Ishikawa (cell line): ENCODE measurements around the gene CFAP97.
A peak's percentile ranks its signal among the peaks of the same experiment; 100 is the strongest.

ENCODE experiments used
- CEBPB ChIP-seq: IDR thresholded peaks from 2 replicates; pipeline ENCODE4 v1.6.1; 2012
- CREB1 ChIP-seq: IDR thresholded peaks from 2 replicates; pipeline ENCODE4 v1.6.1; 2012; ENCODE audit warnings: low read depth
- EP300 ChIP-seq: IDR thresholded peaks from 2 replicates; pipeline ENCODE4 v1.6.1; 2012; ENCODE audit warnings: borderline replicate concordance
- FOXM1 ChIP-seq: IDR thresholded peaks from 2 replicates; pipeline ENCODE4 v1.6.1; 2012; ENCODE audit warnings: low read depth, borderline replicate concordance
- RAD21 ChIP-seq: IDR thresholded peaks from 2 replicates; pipeline ENCODE4 v1.6.1; 2012; ENCODE audit warnings: low read depth
- TAF1 ChIP-seq: IDR thresholded peaks from 2 replicates; pipeline ENCODE4 v1.6.1; 2012; ENCODE audit warnings: low read depth, mild to moderate bottlenecking
- TEAD4 ChIP-seq: IDR thresholded peaks from 2 replicates; pipeline ENCODE4 v1.6.1; 2012

DNA sequence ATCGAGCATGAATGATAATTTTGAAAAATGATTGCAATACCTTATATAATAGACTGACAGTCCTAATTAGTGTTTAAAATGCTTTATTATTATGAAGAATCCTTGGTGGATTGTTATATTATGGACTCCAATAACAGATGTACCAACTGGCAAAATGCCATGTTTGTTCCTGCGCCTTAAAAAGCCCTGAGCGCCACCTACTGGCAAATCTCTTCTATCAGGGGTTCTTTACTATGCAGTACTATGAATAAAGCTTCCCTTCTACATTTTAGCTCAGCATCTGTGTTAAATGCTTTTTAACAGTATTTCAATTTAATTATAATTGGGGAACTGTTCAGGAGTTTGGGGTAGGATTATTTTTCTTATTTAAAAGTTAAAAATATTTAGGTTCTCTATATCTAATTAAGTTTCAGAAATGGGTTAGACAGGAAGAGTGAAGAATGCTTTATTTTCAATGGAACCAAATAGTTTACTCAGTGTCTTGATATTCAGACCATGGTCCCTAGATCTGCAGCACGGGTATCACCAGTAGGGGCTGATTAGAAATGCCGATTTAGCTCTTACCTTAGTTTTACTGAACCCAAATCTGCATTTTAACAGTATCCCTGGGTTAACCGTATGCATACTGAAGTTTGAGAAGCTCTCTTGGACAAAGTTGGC lies 20.0 kb downstream of the CFAP97 start:
- no peak for TF ChIP-seq TAF1
- no peak for TF ChIP-seq TEAD4
- no peak for TF ChIP-seq EP300
- TF ChIP-seq FOXM1, result no peak
- TF ChIP-seq CEBPB, result no peak
- TF ChIP-seq CREB1, result no peak
- TF ChIP-seq RAD21, result peak; percentile 70
